ENCODE measurements around the gene PAEP.

Gene PAEP

DNA sequence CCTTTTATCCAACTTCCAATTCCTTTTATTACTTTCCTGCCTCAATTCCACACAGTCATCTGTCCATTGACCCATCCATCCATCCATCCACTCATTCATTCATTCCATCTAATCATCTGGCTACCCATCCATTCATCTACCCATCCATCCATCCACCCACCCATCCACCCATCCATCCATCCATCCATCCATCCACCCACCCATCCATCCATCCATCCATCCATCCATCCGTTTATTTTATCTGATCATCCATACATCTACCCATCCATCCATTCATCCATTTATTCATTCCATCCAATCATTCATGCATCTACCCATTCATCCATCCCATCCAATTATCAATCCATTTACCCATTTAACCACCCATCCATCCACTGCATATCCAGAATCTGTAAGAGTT is 11.6 kb downstream of the PAEP start:
- FAIRE-seq (no peak), DNase-seq (ENCODE audit: extremely low spot score, insufficient read length, low read depth) (no peak)

- DNase-seq (ENCODE audit: extremely low spot score, insufficient read length, low read depth) (no peak), FAIRE-seq (no peak)
Measured at GRCh38 chr9:135574331-135574730, 12.8 kb downstream of the PAEP start.

- FAIRE-seq (no peak), DNase-seq (ENCODE audit: extremely low spot score, insufficient read length, low read depth) (no peak)
Measured at GRCh38 chr9:135574943-135575342, 13.4 kb downstream of the PAEP start.

GRCh38 chr9:135575995-135576631 is 14.6 kb downstream of the PAEP start:
- FAIRE-seq (no peak), DNase-seq (ENCODE audit: extremely low spot score, insufficient read length, low read depth) (no peak)

GRCh38 chr9:135577256-135577655 is 15.7 kb downstream of the PAEP start:
- DNase-seq (ENCODE audit: extremely low spot score, insufficient read length, low read depth) (no peak), FAIRE-seq (no peak)

DNA sequence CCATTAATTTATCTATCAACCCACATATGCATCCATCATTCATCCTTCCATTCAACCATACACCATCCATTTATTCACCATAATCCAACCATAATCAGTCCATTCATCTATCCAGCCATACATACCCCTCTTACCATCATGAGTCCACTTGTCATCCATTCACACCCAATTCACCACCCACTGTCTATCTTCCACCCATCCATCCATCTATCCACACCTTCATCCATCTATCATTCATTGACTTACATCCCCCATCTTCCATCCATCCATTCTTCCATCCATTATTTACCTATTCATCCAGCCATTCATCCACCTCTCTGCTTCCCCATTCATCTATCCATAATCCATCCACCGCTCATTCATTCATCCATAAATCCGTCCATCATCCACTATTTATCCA is 17.8 kb downstream of the PAEP start:
- no peak for DNase-seq (ENCODE audit: extremely low spot score, insufficient read length, low read depth)
- no peak for FAIRE-seq

DNA sequence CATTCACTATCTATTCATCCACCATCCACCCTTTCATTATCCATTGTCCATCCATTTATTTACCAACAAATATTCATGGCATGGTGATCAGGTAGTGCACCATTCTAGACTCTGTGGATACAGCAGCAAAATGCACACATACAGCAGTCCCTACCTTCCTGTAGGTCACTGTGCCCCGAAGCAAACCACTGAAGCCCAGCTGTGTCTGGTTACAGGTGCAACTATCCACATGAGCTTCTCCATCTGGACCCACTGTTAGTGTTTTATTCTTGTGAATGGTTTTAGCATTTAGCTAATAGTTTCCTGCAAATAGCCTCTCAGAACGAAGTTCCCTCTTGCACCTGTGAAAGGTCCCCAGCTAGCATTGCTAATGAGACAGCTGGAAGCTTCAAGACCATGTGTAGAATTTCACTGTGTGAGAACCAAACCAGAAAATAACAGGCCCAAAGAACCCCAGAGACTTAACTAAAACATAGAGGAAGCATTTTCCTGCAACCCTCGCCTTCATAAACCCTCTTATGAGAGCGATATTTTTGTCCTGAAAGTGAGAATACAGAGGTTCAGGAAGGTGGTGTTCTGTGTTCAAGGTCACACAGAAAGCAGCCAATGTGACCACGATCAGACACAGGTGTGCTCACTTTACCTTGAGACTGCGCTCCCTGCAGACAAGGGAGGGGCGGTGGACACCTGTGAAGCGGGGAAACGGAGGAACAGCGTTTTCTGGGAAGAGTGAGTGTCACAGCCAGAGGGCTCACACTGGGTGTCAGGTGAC is 18.5 kb downstream of the PAEP start:
- no peak for FAIRE-seq
- no peak for DNase-seq (ENCODE audit: extremely low spot score, insufficient read length, low read depth)

GRCh38 chr9:135580664-135581380 is 19.3 kb downstream of the PAEP start:
- FAIRE-seq (no peak), DNase-seq (ENCODE audit: extremely low spot score, insufficient read length, low read depth) (no peak)

- DNase-seq (ENCODE audit: extremely low spot score, insufficient read length, low read depth) (no peak), FAIRE-seq (no peak)
Measured at GRCh38 chr9:135581636-135582426, 20.3 kb downstream of the PAEP start.

- FAIRE-seq (no peak), DNase-seq (ENCODE audit: extremely low spot score, insufficient read length, low read depth) (no peak)
Measured at GRCh38 chr9:135582541-135582940, 21.0 kb downstream of the PAEP start.

DNA sequence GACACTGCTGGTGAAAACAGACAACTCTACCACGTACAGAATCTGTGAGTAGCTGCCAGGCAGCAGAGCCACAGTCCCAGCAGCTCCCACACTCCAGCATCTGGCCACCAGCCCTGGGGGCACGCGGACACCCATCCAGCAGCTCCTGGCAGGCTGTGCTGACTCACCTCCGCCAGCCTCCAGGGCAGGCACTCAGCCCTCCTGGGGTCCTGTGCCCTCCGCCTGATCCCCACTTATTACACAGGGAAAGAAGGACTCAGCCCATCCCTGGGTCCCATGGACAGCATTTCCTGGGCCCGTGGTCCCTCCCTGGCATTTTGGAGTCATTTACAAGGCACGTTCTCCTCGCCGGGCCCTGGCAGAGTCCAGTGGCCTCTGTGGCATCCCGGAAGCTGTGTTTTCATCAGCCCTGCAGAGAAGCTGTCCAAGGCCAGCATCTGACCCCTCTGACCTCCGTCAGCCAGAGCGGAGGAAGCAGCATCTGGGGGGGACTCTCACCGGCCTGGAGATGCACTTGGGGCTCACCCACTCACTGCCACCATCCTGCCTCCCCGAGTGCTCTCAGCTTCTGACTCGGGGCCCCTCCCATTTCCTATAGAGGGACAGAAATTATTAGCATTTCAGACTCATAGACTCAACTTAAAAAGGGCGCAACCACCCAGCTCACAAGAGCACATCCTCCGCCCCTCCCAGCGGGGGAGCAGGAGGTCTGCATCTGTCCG is 21.6 kb downstream of the PAEP start:
- FAIRE-seq: no peak
- DNase-seq (ENCODE audit: extremely low spot score, insufficient read length, low read depth): no peak

DNA sequence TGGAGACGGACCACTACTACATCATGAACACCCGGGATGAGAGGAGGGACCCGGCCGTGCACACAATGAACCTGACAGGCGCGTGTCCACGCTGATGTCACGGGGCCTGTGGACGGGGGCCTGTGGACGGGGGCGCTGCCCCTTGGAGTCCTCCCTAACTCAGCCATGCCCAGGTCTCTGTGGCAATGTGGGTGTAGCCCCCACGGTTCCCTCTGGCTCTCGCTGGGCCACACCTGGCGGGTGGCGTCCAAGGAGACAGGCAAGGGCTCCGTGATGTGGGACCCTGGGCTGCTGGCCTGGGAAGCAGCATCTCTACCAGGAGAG is 22.1 kb downstream of the PAEP start:
- DNase-seq (ENCODE audit: extremely low spot score, insufficient read length, low read depth): no peak
- FAIRE-seq: no peak

DNA sequence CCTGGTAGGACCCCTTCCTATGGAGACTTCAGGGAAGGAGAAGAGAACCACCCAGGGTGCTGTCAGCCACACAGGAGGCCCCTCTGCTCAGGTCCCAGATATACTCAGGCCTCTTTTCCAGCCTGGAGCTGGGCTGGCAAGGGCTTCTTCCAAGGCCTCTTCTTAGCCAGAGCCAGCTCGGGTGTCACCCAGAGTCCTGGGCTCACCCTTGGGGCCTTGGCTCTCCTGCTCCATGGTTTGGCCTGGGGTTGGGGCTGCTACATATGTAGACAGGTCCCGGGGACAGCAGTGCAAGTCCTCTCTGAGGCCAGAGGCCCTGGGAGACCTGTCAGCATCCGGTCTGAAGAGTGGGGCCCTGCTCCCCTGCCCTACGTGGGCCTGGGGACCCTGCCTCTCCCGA is 22.8 kb downstream of the PAEP start:
- no peak for FAIRE-seq
- DNase-seq (ENCODE audit: extremely low spot score, insufficient read length, low read depth): no peak

DNA sequence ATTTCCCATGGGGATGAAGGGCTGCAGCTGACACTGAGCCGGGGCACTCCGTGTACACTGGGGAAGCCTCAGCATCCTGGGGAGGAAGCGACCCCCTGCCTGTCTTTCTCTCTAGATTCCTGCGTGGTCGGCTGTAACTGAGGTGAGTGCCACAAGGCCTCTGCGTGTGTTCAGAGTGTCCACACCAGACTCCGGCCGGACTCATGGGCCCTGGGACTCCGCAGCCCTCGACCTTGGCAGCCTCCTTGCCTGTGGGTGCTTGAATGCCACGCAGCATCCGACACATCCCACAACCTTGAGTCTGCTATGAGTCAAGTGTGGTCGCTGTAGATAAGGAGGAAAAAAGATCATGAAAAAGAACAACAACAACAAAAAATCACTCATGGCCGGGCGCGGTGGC is 23.4 kb downstream of the PAEP start:
- DNase-seq (ENCODE audit: extremely low spot score, insufficient read length, low read depth) (no peak), FAIRE-seq (no peak)

GRCh38 chr9:135586601-135587109 is 25.1 kb downstream of the PAEP start:
- DNase-seq (ENCODE audit: extremely low spot score, insufficient read length, low read depth): no peak
- FAIRE-seq: no peak

DNA sequence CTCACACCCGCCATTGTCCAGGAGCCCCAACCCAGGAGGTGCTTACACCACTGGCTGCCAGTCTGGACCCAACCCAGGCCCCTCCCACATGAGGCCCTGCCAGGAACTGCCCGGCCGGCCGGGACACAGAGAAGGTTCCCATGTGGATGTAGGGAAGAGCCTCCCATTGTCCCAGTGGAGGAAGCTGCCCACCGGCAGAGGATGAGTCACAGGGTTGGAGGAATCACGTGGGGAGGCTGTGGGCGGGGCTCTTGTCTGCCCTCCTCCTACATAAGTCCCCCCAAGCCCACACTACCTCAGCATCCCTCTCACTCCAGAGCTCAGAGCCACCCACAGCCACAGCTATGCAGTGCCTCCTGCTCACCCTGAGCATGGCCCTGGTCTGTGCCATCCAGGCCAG is 26.1 kb downstream of the PAEP start:
- FAIRE-seq (no peak), DNase-seq (ENCODE audit: extremely low spot score, insufficient read length, low read depth) (no peak)

DNA sequence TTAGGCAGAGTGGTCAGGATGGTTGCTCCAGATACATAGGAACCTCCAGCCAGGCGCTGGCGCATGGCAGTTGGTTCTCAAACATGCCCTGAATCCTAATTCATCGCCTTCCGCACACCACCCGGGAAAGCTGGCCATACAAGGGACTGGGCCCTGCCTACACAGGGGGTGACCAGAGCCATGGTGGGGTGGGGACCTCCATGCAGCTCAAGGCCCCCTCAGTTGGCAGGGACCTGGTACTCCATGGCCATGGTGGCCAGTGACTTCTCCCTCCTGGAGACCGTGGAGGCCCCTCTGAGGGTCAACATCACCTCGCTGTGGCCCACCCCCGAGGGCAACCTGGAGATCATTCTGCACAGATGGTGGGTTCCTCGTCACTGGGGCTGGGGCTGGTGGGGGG is 26.8 kb downstream of the PAEP start:
- DNase-seq (ENCODE audit: extremely low spot score, insufficient read length, low read depth): no peak
- FAIRE-seq: no peak

DNA sequence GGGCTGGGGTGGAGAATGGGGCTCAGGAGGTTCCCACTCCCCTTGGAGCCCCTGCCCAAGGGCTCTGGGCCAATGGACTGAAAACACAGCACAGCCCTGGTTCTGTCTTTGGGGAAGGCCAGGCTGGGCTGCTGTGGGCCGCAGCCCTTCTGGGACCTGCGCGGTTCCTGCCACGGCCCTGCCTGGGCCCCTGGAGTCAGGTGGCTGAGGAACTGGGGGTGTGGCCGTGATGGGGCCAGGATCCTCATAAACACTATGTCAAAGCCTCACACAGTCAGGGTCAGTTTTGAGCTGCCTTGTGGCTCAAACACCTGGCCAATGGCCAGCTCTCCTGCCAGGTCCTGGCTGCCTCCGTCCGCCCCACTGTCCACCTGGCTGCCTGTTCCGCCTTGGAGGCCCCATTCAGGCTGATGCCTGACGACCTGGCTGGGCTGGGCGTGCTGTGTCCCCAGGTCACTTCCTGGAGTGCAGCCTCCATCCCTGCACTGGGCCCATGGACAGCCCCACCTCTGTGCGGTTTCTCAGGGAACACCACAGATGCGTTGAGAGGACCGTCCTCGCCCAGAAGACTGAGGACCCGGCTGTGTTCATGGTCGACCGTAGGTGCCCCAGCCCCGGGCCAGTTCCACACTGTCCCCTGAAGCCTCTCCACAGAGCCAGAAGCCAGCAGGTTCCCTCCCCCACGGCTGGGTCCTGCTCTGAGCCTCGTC is 27.5 kb downstream of the PAEP start:
- FAIRE-seq (no peak), DNase-seq (ENCODE audit: extremely low spot score, insufficient read length, low read depth) (no peak)
